ENCODE data around the gene PRKCH. TPM values are rescaled to one million over a fixed set of nuclear protein-coding genes. Genes with fewer than 3 reads are reported as not detected.

PRKCH gene
- total and polyA plus RNA-seq, 10 of the 15 experiments (the other 5 are each of a cell fraction or from before 2014, with no cell fraction given) = 10.7 to 140 (median 33.2) TPM

DNA sequence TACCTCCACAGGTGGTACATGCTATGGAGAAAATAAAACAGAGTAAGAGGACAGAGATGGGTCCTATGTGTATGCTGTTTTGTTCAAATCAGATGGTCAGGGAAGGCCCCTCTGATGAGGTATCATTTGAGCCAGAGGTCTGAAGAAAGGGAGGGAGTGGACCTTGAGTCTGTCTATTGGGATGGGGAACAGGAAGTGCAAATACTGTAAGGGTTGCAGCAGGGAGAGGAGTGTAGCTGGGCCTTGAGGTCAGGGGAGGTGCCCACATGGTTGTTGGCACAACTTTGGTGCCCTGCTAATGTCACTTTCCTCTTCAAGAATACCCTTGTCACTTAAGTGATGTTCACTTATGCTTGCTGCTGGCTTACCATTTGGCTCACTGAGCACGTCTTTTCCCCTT, 83.3 kb downstream of the PRKCH start:
- peak overlapping the region; percentile 48 for H3K27ac ChIP-seq (ENCODE audit: control insufficient read depth, insufficient read depth)
- no TSS peak for BruUV-seq (replicated peaks)
- no peak for DNase-seq (ENCODE audit: low read depth, low spot score)
- H3K4me3 ChIP-seq = no peak overlapping the region
- POLR2A ChIA-PET = interaction anchor here (0.7 to 0.8 kb wide), 2 partner anchors 30 to 38 kb away, joined by 3 read pairs; no protein-coding TSS in a partner anchor
- no peak for FAIRE-seq
- H3K79me2 ChIP-seq (ENCODE audit: control insufficient read depth, insufficient read depth, low read length) = peaks cover 55% of the 10 kb centered on the region
- intact Hi-C loops (cut with micrococcal nuclease; ENCODE audit: unreplicated experiment) = no loop called here
- H3K4me1 ChIP-seq (ENCODE audit: control insufficient read depth, insufficient read depth, low read length) = peaks cover 14% of the 10 kb centered on the region
- H3K36me3 ChIP-seq (ENCODE audit: control insufficient read depth in 2 of 2, insufficient read depth in 2 of 2, low read length in 1 of 2) = peaks cover 0 to 4% of the 10 kb centered on the region in 2 experiments; a peak in 2 of 4 replicates
- H3K4me2 ChIP-seq (ENCODE audit: control insufficient read depth, insufficient read depth) = peak overlapping the region; percentile 18; the same call in 1 of the 2 replicates
- no peak; the same call in 1 of the 3 replicates for ATAC-seq
- SMC1A ChIA-PET (ENCODE audit: uncharacterized antibody, unreplicated experiment) = interaction anchor here (0.6 to 6.8 kb wide), 6 partner anchors 8 to 16 kb away, joined by 3 to 84 read pairs (median 4); no protein-coding TSS in a partner anchor
- TF ChIP-seq SPI1 (IDR thresholded peaks at IDR 0.05; ENCODE audit: borderline replicate concordance, insufficient read depth, low read depth, low read length) = peak; percentile 42; the same call in 1 of the 2 replicates
- TF ChIP-seq JUND (IDR thresholded peaks at IDR 0.05; ENCODE audit: low read depth, low read length) = no peak
- no peaks in the 10 kb centered on the region for H4K20me1 ChIP-seq (ENCODE audit: control insufficient read depth, insufficient read depth)
- CTCF ChIA-PET = interaction anchor here (1.2 to 1.5 kb wide), 2 partner anchors 31 to 34 kb away, joined by 3 to 4 read pairs; no protein-coding TSS in a partner anchor
- RAD21 ChIA-PET (ENCODE audit: unreplicated experiment) = interaction anchor here (1.2 to 1.3 kb wide), 2 partner anchors 15 to 16 kb away, joined by 3 read pairs; no protein-coding TSS in a partner anchor
- H3K9ac ChIP-seq (ENCODE audit: control insufficient read depth, insufficient read depth, low read length) = no peak overlapping the region
- in situ Hi-C loops (cut with MboI) = no loop called here
- 86% methylated on average over 1 of the region's 1 CpG for WGBS (ENCODE audit: insufficient coverage, insufficient replicate concordance, low lambda C conversion rate, missing lambda C conversion rate)
- no peak overlapping the region for H2AFZ ChIP-seq (ENCODE audit: control insufficient read depth, low read depth, low read length)
- H3K27me3 ChIP-seq (replicated peaks in 1 of 2; ENCODE audit: control insufficient read depth in 2 of 2, insufficient read depth in 2 of 2, low read length in 1 of 2) = no peaks in the 10 kb centered on the region
- no peaks in the 10 kb centered on the region for H3K9me3 ChIP-seq (replicated peaks; ENCODE audit: control insufficient read depth, insufficient read depth, low read length)

DNA sequence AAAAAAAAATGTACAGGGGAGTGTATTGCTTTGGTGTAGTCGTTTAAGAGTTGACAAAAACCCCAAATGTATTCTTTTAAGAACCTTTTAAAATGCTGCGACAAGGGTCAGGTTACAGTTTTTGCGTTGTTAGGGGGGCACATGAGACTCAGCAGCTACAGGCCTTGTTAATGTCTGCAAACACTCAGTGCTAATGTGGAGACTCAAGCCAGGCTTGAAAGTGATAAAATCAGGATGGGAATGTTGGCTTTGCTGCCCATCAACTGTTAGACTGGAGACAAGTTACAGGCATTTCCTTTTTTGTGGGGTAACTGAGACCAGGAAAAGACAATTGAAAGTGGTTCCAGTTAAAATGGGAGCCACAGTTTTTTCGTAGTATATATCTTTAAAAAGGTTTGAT, 84.8 kb downstream of the PRKCH start:
- ChIA-PET SMC1A (ENCODE audit: uncharacterized antibody, unreplicated experiment) (interaction anchor here (1.0 to 1.7 kb wide), 4 partner anchors 10 to 27 kb away, joined by 3 to 5 read pairs (median 4); no protein-coding TSS in a partner anchor), CTCF (interaction anchor here (0.9 kb wide), 1 partner anchor 10 kb away, joined by 3 read pairs; no protein-coding TSS in a partner anchor), RAD21 (ENCODE audit: unreplicated experiment) (no interaction called here), POLR2A (no interaction called here)
- Histone ChIP-seq H3K9ac (ENCODE audit: control insufficient read depth, insufficient read depth, low read length) (no peak overlapping the region), H3K27ac (ENCODE audit: control insufficient read depth, insufficient read depth) (no peak overlapping the region), H3K36me3 (ENCODE audit: control insufficient read depth in 2 of 2, insufficient read depth in 2 of 2, low read length in 1 of 2) (peaks cover 0 to 4% of the 10 kb centered on the region in 2 experiments; a peak in 2 of 4 replicates), H3K4me3 (no peak overlapping the region), H3K79me2 (ENCODE audit: control insufficient read depth, insufficient read depth, low read length) (peaks cover 49% of the 10 kb centered on the region), H3K27me3 (replicated peaks in 1 of 2; ENCODE audit: control insufficient read depth in 2 of 2, insufficient read depth in 2 of 2, low read length in 1 of 2) (no peaks in the 10 kb centered on the region), H3K9me3 (replicated peaks; ENCODE audit: control insufficient read depth, insufficient read depth, low read length) (no peaks in the 10 kb centered on the region), H2AFZ (ENCODE audit: control insufficient read depth, low read depth, low read length) (no peak overlapping the region), H4K20me1 (ENCODE audit: control insufficient read depth, insufficient read depth) (no peaks in the 10 kb centered on the region), H3K4me1 (ENCODE audit: control insufficient read depth, insufficient read depth, low read length) (peaks cover 14% of the 10 kb centered on the region), H3K4me2 (ENCODE audit: control insufficient read depth, insufficient read depth) (no peak overlapping the region)
- WGBS (ENCODE audit: insufficient coverage, insufficient replicate concordance, low lambda C conversion rate, missing lambda C conversion rate) = 58% methylated on average over 4 of the region's 4 CpGs
- intact Hi-C loops (cut with micrococcal nuclease; ENCODE audit: unreplicated experiment) = no loop called here
- in situ Hi-C loops (cut with MboI) = no loop called here
- FAIRE-seq = no peak
- ATAC-seq = no peak
- DNase-seq (ENCODE audit: low read depth, low spot score) = no peak
- no TSS peak for BruUV-seq (replicated peaks)
- TF ChIP-seq, protein P1, sequence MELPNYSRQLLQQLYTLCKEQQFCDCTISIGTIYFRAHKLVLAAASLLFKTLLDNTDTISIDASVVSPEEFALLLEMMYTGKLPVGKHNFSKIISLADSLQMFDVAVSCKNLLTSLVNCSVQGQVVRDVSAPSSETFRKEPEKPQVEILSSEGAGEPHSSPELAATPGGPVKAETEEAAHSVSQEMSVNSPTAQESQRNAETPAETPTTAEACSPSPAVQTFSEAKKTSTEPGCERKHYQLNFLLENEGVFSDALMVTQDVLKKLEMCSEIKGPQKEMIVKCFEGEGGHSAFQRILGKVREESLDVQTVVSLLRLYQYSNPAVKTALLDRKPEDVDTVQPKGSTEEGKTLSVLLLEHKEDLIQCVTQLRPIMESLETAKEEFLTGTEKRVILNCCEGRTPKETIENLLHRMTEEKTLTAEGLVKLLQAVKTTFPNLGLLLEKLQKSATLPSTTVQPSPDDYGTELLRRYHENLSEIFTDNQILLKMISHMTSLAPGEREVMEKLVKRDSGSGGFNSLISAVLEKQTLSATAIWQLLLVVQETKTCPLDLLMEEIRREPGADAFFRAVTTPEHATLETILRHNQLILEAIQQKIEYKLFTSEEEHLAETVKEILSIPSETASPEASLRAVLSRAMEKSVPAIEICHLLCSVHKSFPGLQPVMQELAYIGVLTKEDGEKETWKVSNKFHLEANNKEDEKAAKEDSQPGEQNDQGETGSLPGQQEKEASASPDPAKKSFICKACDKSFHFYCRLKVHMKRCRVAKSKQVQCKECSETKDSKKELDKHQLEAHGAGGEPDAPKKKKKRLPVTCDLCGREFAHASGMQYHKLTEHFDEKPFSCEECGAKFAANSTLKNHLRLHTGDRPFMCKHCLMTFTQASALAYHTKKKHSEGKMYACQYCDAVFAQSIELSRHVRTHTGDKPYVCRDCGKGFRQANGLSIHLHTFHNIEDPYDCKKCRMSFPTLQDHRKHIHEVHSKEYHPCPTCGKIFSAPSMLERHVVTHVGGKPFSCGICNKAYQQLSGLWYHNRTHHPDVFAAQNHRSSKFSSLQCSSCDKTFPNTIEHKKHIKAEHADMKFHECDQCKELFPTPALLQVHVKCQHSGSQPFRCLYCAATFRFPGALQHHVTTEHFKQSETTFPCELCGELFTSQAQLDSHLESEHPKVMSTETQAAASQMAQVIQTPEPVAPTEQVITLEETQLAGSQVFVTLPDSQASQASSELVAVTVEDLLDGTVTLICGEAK (IDR thresholded peaks at IDR 0.05; ENCODE audit: borderline replicate concordance) = no peak
- TF ChIP-seq, protein P2, sequence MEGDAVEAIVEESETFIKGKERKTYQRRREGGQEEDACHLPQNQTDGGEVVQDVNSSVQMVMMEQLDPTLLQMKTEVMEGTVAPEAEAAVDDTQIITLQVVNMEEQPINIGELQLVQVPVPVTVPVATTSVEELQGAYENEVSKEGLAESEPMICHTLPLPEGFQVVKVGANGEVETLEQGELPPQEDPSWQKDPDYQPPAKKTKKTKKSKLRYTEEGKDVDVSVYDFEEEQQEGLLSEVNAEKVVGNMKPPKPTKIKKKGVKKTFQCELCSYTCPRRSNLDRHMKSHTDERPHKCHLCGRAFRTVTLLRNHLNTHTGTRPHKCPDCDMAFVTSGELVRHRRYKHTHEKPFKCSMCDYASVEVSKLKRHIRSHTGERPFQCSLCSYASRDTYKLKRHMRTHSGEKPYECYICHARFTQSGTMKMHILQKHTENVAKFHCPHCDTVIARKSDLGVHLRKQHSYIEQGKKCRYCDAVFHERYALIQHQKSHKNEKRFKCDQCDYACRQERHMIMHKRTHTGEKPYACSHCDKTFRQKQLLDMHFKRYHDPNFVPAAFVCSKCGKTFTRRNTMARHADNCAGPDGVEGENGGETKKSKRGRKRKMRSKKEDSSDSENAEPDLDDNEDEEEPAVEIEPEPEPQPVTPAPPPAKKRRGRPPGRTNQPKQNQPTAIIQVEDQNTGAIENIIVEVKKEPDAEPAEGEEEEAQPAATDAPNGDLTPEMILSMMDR (IDR thresholded peaks at IDR 0.05 in 2 of 3, conservative IDR thresholded peaks at IDR 0.05 in 1 of 3; ENCODE audit: control insufficient read depth in 2 of 3, extremely low read depth in 1 of 3, insufficient read depth in 1 of 3, low read depth in 3 of 3, low read length in 3 of 3) = no peak
- TF ChIP-seq BRCA1 (IDR thresholded peaks at IDR 0.05; ENCODE audit: low read depth, low read length) (no peak), CBX3 (IDR thresholded peaks at IDR 0.05; ENCODE audit: borderline replicate concordance, low read depth) (no peak), MYB (IDR thresholded peaks at IDR 0.05; ENCODE audit: borderline replicate concordance, low read depth, low read length) (no peak)
- TF ChIP-seq, protein P3, sequence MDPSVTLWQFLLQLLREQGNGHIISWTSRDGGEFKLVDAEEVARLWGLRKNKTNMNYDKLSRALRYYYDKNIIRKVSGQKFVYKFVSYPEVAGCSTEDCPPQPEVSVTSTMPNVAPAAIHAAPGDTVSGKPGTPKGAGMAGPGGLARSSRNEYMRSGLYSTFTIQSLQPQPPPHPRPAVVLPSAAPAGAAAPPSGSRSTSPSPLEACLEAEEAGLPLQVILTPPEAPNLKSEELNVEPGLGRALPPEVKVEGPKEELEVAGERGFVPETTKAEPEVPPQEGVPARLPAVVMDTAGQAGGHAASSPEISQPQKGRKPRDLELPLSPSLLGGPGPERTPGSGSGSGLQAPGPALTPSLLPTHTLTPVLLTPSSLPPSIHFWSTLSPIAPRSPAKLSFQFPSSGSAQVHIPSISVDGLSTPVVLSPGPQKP (IDR thresholded peaks at IDR 0.05; ENCODE audit: low read depth, low read length) = no peak

Data from GM12878 (cell line).